Esophagus muscularis mucosa (tissue), 4 donors: Measurements from ENCODE around the gene USP13. TPM values are rescaled to one million over a fixed set of nuclear protein-coding genes. Genes with fewer than 3 reads are reported as not detected.

Source experiments
- DNase-seq: peaks from one replicate; pipeline ENCODE4 v3.0.0-alpha.2; 2017; ENCODE audit errors: extremely low spot score
- H3K27ac ChIP-seq, 4 donors: fragments of 200-600 bp; sonication (generic); replicated peaks in 1 of 4; 1 replicate in 3 of 4; 2 replicates in 1 of 4; pipeline ENCODE4 v1.5.1; 2016 to 2019; ENCODE audit warnings: mild to moderate bottlenecking in 1 of 4
- H3K27me3 ChIP-seq, 4 donors: fragments of 200-600 bp; sonication (generic); one replicate each; pipeline versions ENCODE4 v1.5.1 to v1.6.0; 2016 to 2019
- H3K36me3 ChIP-seq, 4 donors: fragments of 200-600 bp; sonication (generic); one replicate each; pipeline ENCODE4 v1.5.1; 2016 to 2019
- H3K4me1 ChIP-seq, 4 donors: fragments of 200-600 bp; sonication (generic); one replicate each; pipeline ENCODE4 v1.5.1; 2016 to 2019
- H3K4me3 ChIP-seq, 4 donors: fragments of 200-600 bp; sonication (generic); 1 replicate in 2 of 4; 2 replicates in 2 of 4; pipeline ENCODE4 v1.5.1; 2016 to 2019; ENCODE audit warnings: mild to moderate bottlenecking in 4 of 4, moderate library complexity in 1 of 4
- H3K9me3 ChIP-seq, 4 donors: fragments of 200-600 bp; sonication (generic); 1 replicate in 3 of 4; 2 replicates in 1 of 4; pipeline ENCODE4 v1.5.1; 2016 to 2019
- EP300 ChIP-seq: sonication (generic); formaldehyde crosslinking; IDR thresholded peaks from one replicate; pipeline ENCODE4 v1.6.1; 2017; ENCODE audit warnings: antibody characterized with exemption
- POLR2A ChIP-seq: fragments of 450-650 bp; IDR thresholded peaks from one replicate; pipeline ENCODE4 v1.6.1; 2017; ENCODE audit warnings: antibody characterized with exemption, moderate library complexity, mild to moderate bottlenecking, low read depth
- POLR2AphosphoS5 ChIP-seq, 2 donors: sonication (generic); formaldehyde crosslinking; IDR thresholded peaks; one replicate each; pipeline ENCODE4 v1.6.1; 2017; ENCODE audit warnings: antibody characterized with exemption in 2 of 2
- WGBS: methylation state at CpG from one replicate; pipeline ENCODE4 v1.1.5; 2018; 5-methylcytosine and 5-hydroxymethylcytosine counted together
- intact Hi-C: fragments of 100-400 bp; cut with DNase I; formaldehyde crosslinking; loops from one replicate; pipeline ENCODE4 v1.15.1; 2023
- total RNA-seq, 4 donors: library from RNA; depleted of rRNA; stranded (reverse); fragments of >200 nt; gene quantifications; one replicate each; pipeline versions ENCODE4 v1.1.0 to v1.2.1, GENCODE V29; 2016
- TF ChIP-seq, protein P1 (sequence below), 3 experiments: fragments of 200-600 bp in 2 of 3; fragments of 450-650 bp in 1 of 3; sonication (generic) in 2 of 3; IDR thresholded peaks; one replicate each; pipeline ENCODE4 v1.5.1; 2017 to 2019; ENCODE audit warnings: antibody characterized with exemption in 3 of 3, mild to moderate bottlenecking in 2 of 3, moderate library complexity in 1 of 3

The USP13 gene
- total RNA-seq, 4 donors from 2014 or later = 8.7 to 15.1 (median 11.9) TPM

DNA sequence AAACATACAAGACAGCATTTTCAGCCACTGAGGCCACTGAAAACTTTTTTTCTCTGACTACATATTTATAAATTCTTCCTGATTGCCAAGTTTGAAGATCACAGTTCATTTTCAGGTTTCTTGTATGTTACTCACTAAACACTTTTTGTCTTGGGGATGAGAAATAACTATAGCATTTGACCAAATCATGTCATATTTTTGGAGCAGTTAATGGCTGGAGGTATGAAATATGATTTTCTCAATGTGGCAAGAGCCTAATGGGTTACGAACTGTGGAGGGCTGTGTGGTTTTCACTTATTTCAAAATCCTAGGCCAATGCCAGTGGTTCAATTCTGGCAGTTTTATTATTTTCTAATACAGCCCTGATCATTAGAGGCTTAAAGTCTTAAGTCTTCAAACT is 64.4 kb downstream of the USP13 start:
- Histone ChIP-seq H3K27ac (no peak overlapping the region), H3K9me3 (no peaks in the 10 kb centered on the region), H3K36me3 (peaks cover 0 to 18% (median 11%) of the 10 kb centered on the region in 4 donors), H3K4me1 (peaks cover 0 to 12% (median 4%) of the 10 kb centered on the region in 4 donors), H3K4me3 (no peak overlapping the region), H3K27me3 (no peaks in the 10 kb centered on the region)
- WGBS = 86% methylated on average over 1 of the region's 1 CpG
- no peak for TF ChIP-seq POLR2A
- intact Hi-C loops = no loop called here
- no peak for DNase-seq

- Histone ChIP-seq H3K4me1 (peaks cover 0 to 6% (median 1%) of the 10 kb centered on the region in 4 donors), H3K27me3 (no peaks in the 10 kb centered on the region), H3K36me3 (peaks cover 0 to 34% (median 15%) of the 10 kb centered on the region in 4 donors), H3K27ac (no peak overlapping the region), H3K4me3 (no peak overlapping the region), H3K9me3 (no peaks in the 10 kb centered on the region)
- no peak for DNase-seq
- intact Hi-C loops = no loop called here
- WGBS = 94% methylated on average over 10 of the region's 10 CpGs
- TF ChIP-seq POLR2A (no peak), POLR2AphosphoS5 (IDR thresholded peaks at IDR 0.05) (no peak), EP300 (no peak)
- TF ChIP-seq, protein P1, sequence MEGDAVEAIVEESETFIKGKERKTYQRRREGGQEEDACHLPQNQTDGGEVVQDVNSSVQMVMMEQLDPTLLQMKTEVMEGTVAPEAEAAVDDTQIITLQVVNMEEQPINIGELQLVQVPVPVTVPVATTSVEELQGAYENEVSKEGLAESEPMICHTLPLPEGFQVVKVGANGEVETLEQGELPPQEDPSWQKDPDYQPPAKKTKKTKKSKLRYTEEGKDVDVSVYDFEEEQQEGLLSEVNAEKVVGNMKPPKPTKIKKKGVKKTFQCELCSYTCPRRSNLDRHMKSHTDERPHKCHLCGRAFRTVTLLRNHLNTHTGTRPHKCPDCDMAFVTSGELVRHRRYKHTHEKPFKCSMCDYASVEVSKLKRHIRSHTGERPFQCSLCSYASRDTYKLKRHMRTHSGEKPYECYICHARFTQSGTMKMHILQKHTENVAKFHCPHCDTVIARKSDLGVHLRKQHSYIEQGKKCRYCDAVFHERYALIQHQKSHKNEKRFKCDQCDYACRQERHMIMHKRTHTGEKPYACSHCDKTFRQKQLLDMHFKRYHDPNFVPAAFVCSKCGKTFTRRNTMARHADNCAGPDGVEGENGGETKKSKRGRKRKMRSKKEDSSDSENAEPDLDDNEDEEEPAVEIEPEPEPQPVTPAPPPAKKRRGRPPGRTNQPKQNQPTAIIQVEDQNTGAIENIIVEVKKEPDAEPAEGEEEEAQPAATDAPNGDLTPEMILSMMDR (IDR thresholded peaks at IDR 0.05) = no peak
Observed at GRCh38 chr3:179719048-179719734, 66.4 kb downstream of the USP13 start.

- no peaks in the 10 kb centered on the region for H3K27me3 ChIP-seq
- H3K4me3 ChIP-seq = no peak overlapping the region
- no peak for TF ChIP-seq POLR2A
- TF ChIP-seq, protein P1 (IDR thresholded peaks at IDR 0.05) = no peak
- no peak for TF ChIP-seq EP300
- no peak for TF ChIP-seq POLR2AphosphoS5 (IDR thresholded peaks at IDR 0.05)
- peaks cover 0 to 6% (median 0%) of the 10 kb centered on the region in 4 donors for H3K4me1 ChIP-seq
- WGBS = 83% methylated on average over 8 of the region's 8 CpGs
- no peak for DNase-seq
- H3K9me3 ChIP-seq = no peaks in the 10 kb centered on the region
- H3K27ac ChIP-seq = no peak overlapping the region
- H3K36me3 ChIP-seq = peaks cover 0 to 34% (median 15%) of the 10 kb centered on the region in 4 donors
- intact Hi-C loops = no loop called here
Observed at GRCh38 chr3:179720196-179720595, 67.4 kb downstream of the USP13 start.

DNA sequence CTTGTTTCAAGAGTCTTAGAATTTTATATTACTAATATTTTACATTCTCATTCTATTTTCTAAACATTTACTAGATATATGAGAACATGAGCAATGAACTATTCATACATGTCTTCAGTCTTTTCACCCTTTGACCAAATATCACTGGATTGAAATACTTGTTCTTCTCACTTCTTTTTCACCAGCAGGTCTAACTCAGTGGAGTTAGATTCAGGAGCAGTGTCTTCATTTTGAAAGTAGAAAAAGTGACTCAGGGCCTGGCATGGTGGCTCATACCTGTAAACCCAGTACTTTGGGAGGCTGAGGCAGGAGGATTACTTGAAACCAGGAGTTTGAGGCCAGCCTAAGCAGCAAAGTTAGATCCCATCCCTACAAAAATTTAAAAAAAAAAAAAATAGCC is 70.8 kb downstream of the USP13 start:
- no peak overlapping the region for H3K4me3 ChIP-seq

DNA sequence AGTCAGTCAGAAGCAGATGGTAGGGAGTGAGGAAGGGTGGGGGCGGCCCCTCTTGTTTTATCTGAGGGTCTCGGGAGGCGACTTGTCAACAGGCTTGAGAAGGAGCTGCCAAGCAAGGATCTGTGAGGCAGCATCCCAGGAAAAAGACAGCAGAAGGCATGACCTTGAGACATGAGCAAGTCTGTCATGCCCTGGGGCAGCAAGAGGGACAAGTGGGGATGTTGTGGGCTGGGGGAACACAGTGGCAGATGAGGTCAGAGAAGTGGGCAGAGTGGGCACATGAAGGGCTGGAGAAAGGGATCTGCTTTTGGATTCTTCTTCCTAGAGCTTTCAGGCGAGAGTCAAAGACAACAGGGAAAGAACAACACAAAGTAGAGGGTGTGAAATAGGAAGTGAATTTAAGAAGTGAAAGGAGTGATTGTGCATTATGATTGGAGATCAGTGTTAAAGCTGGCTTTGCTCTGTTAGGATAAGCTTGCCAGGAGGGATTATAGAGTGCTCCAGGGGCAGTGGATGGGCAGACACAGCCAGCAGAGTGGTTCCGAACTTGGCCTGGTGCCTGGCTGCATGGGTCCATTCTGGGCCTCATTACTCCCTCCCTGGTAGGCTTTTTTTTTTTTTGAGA is 73.3 kb downstream of the USP13 start:
- WGBS = 92% methylated on average over 5 of the region's 5 CpGs
- Histone ChIP-seq H3K27ac (no peak overlapping the region), H3K36me3 (peaks cover 0 to 48% (median 26%) of the 10 kb centered on the region in 4 donors), H3K4me3 (no peak overlapping the region), H3K27me3 (no peaks in the 10 kb centered on the region), H3K9me3 (no peaks in the 10 kb centered on the region), H3K4me1 (no peaks in the 10 kb centered on the region)
- intact Hi-C loops = no loop called here
- TF ChIP-seq EP300 (no peak), POLR2AphosphoS5 (IDR thresholded peaks at IDR 0.05) (no peak), POLR2A (no peak)
- TF ChIP-seq, protein P1 (IDR thresholded peaks at IDR 0.05) = no peak
- DNase-seq = no peak

More for the DNA sequence above, 70.8 kb downstream of the USP13 start:
- TF ChIP-seq POLR2A = no peak
- H3K27me3 ChIP-seq = no peaks in the 10 kb centered on the region
- no peaks in the 10 kb centered on the region for H3K9me3 ChIP-seq
- intact Hi-C loops = no loop called here
- H3K4me1 ChIP-seq = no peaks in the 10 kb centered on the region
- no peak for DNase-seq
- no peak overlapping the region for H3K27ac ChIP-seq
- H3K36me3 ChIP-seq = peaks cover 0 to 36% (median 15%) of the 10 kb centered on the region in 4 donors
